ENCODE data around the gene DCTD. TPM values are rescaled to one million over a fixed set of nuclear protein-coding genes. Genes with fewer than 3 reads are reported as not detected.

The DCTD gene
- total RNA-seq, 2 donors from 2014 or later: 27.0 to 39.7 TPM

- 78 to 92% methylated on average over 7 of the region's 7 CpGs for WGBS, 2 donors
- ATAC-seq: no peak
Observed at GRCh38 chr4:182918791-182919302, 1.7 kb upstream of the DCTD start.

GRCh38 chr4:182918044-182918607 lies 940 bp upstream of the DCTD start:
- H3K4me1 ChIP-seq: peaks cover 24% of the 10 kb centered on the region
- TF ChIP-seq POLR2A (IDR thresholded peaks at IDR 0.05): no peak
- TF ChIP-seq CTCF (IDR thresholded peaks at IDR 0.05): no peak
- 10 to 16% methylated on average over 12 of the region's 12 CpGs for WGBS, 2 donors
- peak overlapping the region in 1 of 2 donors; percentile 50 for H3K4me3 ChIP-seq
- H3K27me3 ChIP-seq: no peaks in the 10 kb centered on the region
- DNase-seq: no peak
- H3K9me3 ChIP-seq: no peaks in the 10 kb centered on the region
- peak overlapping the region; percentile 94 to 97 (median 96) for H3K27ac ChIP-seq
- H3K36me3 ChIP-seq (replicated peaks in 1 of 2; ENCODE audit: insufficient read depth in 1 of 2, low read depth in 2 of 2): peaks cover 0 to 2% of the 10 kb centered on the region in 2 donors
- intact Hi-C loops (cut with DNase I): no loop called here
- no peak for ATAC-seq

More at GRCh38 chr4:182918791-182919302, 1.7 kb upstream of the DCTD start:
- Histone ChIP-seq H3K9me3 (no peaks in the 10 kb centered on the region), H3K4me1 (peaks cover 29% of the 10 kb centered on the region), H3K27me3 (no peaks in the 10 kb centered on the region), H3K27ac (peak overlapping the region in 2 of 4 donors; percentile 95 to 97), H3K36me3 (replicated peaks in 1 of 2; ENCODE audit: insufficient read depth in 1 of 2, low read depth in 2 of 2) (peaks cover 0 to 2% of the 10 kb centered on the region in 2 donors), H3K4me3 (no peak overlapping the region)
- TF ChIP-seq CTCF (IDR thresholded peaks at IDR 0.05) (no peak), POLR2A (IDR thresholded peaks at IDR 0.05) (no peak)
- intact Hi-C loops (cut with DNase I): no loop called here
- DNase-seq: no peak

GRCh38 chr4:182916483-182917181 lies 554 bp downstream of the DCTD start:
- Histone ChIP-seq H3K27me3 (no peaks in the 10 kb centered on the region), H3K27ac (peak overlapping the region; percentile 94 to 97 (median 96)), H3K4me1 (peaks cover 13% of the 10 kb centered on the region), H3K4me3 (peak overlapping the region; percentile 45 to 48), H3K36me3 (replicated peaks in 1 of 2; ENCODE audit: insufficient read depth in 1 of 2, low read depth in 2 of 2) (peaks cover 0 to 2% of the 10 kb centered on the region in 2 donors), H3K9me3 (no peaks in the 10 kb centered on the region)
- DNase-seq: peak; percentile 62 to 70 (median 66)
- 8 to 14% methylated on average over 18 to 34 of the region's 38 CpGs for WGBS, 2 donors
- ATAC-seq: peak; percentile 69
- intact Hi-C loops (cut with DNase I): no loop called here
- peak in 1 of 3 donors; percentile 3 for TF ChIP-seq POLR2A (IDR thresholded peaks at IDR 0.05)
- no peak for TF ChIP-seq CTCF (IDR thresholded peaks at IDR 0.05)

GRCh38 chr4:182914357-182914756 lies 2.8 kb downstream of the DCTD start:
- 86 to 88% methylated on average over 5 of the region's 5 CpGs for WGBS, 2 donors
- Histone ChIP-seq H3K9me3 (no peaks in the 10 kb centered on the region), H3K27me3 (no peaks in the 10 kb centered on the region), H3K4me3 (no peak overlapping the region), H3K36me3 (replicated peaks in 1 of 2; ENCODE audit: insufficient read depth in 1 of 2, low read depth in 2 of 2) (peaks cover 0 to 2% of the 10 kb centered on the region in 2 donors), H3K27ac (no peak overlapping the region), H3K4me1 (peaks cover 13% of the 10 kb centered on the region)
- TF ChIP-seq POLR2A (IDR thresholded peaks at IDR 0.05) (no peak), CTCF (IDR thresholded peaks at IDR 0.05) (no peak)
- no peak for DNase-seq
- no peak for ATAC-seq
- intact Hi-C loops (cut with DNase I): no loop called here

Data from body of pancreas (tissue), 4 donors.